ENCODE results near the gene PARVB.
"Not testable (repeated sequence)": the region's sequence is repeated elsewhere in the genome, so short reads cannot be mapped to it uniquely, and the experiment has no call there.

Gene PARVB

DNA sequence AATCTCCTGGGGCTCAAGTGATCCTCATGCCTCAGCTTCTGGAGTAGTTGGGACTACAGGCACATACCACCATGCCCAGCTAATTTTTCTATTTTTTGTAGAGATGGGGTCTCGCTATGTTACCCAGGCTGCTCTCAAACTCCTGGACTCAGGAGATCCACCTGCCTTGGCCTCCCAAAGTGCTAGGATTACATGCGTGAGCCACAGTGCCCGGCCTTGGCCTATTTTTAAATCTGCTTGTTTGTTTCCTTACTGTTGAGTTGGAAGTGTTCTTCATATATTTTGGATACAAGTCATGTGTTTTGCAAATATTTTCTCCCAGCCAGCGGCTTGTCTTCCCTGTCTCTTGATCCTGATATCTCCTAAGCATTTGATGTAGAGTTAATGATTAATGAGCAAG is 5.0 kb downstream of the PARVB start:
- DNase-seq, result no peak

DNA sequence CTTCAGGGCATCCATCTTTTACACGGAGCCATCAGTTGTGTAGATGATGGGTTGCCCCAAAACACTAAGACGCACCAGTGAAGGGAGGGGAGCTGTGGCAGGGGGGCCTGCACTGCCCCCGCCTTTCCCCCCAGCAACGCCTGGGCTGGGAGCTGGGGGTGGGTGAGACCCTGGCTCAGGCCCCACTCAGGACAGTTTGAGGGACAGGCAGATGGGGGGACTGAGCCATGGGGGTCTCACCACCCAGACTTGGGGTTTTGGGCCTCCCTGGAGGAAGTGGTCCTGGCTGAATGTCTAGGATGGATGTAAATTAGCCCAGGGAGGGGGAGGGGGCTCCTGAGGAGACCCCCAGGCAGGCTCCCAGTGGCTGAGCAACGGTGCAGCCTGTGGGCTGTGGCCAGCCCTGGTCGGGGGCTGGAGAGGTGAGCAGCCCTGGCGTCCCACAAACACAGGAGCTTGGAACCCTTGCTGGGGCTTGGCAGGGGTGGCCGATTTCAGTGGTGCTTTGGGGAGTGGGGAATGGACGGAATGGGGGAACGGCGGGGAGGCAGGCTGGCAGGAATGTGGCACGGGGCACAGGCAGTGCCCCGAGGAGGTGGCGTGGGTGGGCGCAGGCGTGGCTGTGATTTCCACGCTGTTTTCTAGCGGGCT is 6.1 kb downstream of the PARVB start:
- no peak for DNase-seq

DNA sequence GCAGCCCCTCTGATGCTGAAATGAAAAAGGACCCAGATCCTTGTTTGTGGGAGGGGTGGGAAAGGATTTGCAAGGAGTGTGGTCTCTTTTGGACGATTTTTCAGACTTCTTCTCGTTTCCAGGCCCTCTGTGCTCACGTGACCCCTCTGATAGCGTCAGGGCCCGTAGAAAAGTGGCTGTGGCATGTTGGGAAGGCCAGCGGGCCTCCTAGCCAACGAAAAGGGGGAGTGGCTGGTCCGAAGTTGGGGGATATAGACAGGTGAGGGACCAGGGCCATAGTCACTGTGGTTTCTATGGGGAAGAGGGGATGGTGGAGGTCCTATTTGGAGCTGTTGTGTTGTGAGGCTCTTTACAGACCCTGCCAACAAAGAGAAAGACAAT is 6.6 kb downstream of the PARVB start:
- DNase-seq, result no peak

DNA sequence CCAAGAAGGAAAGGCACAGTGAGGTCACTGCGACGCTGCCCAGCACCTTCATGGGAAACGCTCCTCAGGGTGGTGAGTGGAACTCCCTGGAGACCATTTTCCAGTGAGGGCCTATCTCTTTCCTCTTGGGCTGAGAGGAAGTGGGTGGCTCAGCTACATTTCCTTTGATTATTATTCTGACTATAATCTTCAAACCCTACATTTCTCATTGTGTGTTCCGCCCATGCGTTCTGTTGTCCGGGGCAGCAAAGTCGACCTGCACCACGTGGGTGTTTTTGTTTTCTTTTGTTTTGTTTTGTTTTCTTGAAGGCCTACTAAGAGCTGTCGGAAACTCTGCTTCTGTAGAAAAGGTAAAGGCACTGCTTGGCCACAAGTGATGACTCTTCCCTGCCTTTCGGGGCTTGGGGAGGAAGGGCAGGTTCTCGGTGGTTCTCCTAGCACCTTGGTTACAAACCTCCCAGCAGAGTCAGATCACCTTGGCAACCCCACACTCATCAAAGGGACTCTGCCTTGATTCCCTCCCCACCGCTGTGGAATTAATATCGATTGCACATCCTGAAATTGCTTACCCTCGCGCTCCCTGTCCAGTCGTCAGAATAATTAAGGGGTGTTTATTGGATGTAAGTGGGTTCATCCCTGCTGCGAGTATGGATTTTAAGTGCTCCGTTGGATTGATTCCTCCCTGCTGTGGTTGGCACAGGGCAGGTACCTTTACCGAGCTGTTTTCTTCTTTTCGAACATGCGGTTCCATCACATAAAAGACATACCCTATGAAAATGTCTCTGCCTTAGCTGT is 7.3 kb downstream of the PARVB start:
- DNase-seq, result no peak

GRCh38 chr22:44032126-44032730 is 8.1 kb downstream of the PARVB start:
- DNase-seq, result no peak

DNA sequence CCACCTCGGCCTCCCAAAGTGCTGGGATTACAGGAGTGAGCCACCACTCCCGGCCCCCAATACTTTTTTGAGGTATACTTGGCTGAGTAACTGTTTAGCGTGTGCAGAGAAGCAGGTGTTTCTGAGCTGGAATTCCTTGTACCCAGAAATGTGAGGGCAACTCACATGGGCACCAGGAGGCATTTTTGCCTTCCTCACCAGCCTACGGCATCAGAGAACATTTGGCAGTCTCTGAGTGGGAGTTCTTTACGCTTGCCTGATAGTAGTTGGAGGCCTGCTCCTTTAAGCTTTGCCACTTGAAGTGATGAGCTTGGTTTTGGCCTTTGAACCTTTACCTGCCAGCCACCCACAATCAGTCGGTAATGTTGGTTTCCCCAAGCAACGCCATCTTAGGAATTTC is 9.2 kb downstream of the PARVB start:
- DNase-seq, result no peak

GRCh38 chr22:44033694-44034093 is 9.6 kb downstream of the PARVB start:
- DNase-seq, result no peak

GRCh38 chr22:44037519-44038375 is 13.6 kb downstream of the PARVB start:
- DNase-seq, result no peak

DNA sequence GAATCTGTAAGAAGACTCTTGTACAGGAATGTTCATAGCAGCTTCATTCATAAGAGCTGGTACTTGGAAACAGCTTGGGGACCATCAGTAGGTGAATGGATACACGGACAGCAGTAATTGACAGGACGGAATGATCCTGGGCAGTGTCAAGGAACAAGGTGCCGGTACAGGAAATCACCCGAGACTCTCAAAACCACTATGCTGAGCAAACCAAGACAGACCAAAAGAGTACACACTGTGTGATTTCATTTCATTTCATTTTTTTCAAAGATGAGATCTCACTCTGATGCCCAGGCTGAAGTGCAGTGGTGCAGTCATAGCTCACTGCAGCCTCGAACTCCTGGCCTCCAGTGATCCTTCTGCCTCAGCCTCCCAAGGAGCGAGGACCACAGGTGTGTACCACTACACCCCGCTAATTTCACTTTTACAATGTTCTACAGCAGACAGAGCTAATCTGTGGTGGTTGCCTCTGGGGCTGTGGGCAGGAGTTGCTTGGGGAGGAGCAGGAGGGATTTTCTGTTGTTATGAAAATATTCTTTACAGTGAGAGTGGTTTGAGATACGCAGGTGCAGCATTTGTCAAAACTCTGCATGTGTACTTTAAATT is 15.6 kb downstream of the PARVB start:
- no peak for DNase-seq

DNA sequence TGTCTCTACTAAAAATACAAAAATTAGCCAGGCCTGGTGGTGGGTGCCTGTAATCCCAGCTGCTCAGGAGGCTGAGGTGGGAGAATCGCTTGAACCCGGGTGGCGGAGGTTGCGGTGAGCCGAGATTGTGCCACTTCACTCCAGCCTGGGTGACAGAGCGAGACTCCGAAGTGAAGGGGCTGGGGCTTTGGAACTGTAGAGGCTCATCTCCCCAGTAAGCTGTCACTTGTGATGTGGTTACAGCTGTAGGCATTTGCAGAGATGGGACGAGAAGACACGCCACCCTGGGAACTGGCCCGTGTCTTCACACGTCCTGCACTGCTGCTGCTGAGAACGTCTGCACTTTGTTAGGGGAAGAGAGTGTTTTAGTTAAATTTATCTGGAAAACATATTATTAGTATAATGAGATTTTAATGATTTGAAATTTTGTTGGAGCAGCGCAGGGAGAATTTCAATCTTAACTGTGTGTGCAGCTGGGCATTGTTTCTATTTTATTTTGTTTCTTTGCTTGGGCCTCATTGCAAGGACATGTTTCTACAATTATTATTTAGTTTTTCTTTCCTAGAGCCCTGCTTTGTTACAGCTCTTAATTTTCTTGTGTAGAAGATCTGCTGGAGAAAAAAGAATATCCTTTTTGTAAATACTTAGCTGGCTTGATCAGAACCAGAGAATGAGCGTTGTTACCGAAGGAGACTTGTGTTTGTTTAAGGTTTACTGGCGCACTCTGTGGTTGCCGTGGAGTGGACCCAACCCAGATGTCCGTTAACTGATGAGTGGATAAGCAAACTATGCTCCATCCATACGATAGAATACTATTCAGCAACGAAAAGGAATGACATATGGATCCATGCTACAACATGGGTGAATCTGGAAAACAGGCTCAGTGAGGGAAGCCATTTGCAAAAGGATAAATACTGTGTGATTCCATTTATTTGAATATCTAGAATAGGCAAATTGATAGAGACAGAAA is 18.4 kb downstream of the PARVB start:
- DNase-seq, result no peak

- no peak for DNase-seq
Observed at GRCh38 chr22:44045145-44045544, 21.0 kb downstream of the PARVB start.

GRCh38 chr22:44046485-44047141 is 22.5 kb downstream of the PARVB start:
- DNase-seq, result no peak

- no peak for DNase-seq
Observed at GRCh38 chr22:44047891-44048301, 23.8 kb downstream of the PARVB start.

DNA sequence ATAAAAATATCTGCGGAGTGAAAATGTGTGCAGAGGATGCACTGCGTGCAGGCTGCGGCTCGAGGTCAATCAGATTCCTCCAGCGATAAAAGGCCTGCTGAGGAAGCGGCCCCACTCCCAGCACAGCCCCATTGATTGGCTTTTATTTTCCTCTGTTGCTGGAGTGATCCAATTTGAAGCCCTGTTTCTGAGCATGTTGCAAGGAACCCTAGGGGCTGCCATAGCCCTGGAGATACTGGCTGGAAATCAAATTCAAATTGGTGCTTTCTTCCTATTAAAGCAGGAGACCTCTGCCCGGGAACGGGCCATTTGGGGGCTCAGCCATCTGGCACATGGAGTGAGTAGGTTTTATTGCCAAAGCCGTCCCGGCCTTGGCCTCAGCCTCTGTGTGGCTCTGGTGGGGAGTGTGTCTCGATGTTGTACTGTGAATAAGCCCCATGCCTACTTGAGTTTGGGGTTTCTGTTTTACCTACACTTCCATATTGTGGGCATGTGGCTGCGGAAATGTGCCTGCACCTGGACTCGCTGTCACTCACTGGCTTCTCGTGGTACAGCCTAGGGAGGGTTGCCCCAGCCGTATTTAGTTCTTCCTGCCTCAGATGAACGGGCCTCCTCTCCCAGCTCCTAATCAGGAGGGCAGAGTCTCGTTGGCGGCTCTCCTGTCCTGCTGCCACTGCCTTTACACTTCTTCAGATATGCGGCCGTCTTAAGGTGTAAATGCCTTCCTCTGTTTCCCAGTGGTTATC is 25.6 kb downstream of the PARVB start:
- DNase-seq, result no peak

DNA sequence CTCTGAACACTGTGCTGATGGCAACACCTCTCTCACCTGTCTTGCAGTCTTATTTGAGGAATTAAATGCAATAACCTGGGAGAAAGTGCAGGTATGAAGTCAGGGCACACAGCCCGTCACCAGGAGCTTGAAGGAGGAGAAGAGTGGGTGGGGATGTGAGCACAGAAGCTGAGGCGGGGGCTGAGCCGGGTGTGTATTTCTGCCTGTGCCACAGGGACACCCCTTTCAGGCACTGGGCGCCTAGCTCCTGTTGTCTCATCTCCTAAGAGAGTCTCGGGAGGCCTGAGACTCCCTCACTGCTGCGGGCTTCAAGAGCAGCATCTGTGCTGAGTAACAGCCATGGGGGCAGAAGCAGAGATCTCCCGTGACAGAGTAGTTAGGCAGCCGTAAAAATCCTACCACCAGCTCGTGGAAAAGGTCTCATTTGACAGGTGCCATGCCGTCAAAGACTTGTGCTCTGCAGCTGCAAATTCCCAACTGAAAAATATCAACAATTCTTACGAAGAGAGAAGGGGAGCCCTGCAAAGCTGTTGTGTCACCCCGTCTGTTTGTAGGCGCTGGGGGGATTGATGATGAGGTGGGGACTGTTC is 26.8 kb downstream of the PARVB start:
- no peak for DNase-seq

DNA sequence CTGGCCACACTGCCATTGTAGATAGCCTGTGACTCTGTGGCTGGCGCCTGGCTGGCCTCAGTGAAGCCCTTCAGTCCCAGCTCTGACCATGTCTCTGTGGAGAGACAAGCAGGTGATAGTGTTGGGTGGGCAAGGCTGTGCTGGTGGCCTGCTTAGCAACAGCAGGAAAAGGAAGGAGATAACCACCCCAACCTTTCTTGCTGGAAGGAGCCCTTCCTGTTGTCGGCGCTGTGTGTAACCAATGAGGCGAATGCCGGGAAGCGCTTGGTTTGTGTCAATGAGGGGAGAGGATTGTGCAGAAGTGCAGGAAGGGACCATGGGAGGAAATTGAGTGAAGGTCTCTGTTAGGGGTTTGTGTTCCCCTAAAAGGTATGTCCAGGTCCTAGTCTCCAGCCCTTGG is 27.3 kb downstream of the PARVB start:
- no peak for DNase-seq

- no peak for DNase-seq
Observed at GRCh38 chr22:44051961-44052360, 27.9 kb downstream of the PARVB start.

GRCh38 chr22:44055805-44056204 is 31.7 kb downstream of the PARVB start:
- no peak for DNase-seq

DNA sequence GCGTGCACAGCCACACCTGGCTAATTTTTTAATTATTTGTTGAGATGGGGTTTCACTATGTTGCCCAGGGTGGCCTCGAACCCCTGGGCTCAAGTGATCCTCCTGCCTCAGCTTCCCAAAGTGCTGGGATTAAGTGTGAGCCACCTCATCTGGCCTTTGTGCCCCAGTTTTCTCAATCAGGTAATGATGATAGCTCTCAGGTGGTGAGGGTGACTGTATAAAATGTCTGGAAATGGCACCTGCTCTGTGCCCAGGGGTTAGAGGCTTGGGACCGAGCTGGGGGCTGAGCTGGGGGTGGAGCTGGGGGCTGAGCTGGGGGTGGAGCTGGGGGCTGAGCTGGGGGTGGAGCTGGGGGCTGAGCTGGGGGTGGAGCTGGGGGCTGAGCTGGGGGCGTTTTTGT is 32.5 kb downstream of the PARVB start:
- not testable (repeated sequence) for DNase-seq

All from cerebellar nuclear complex (tissue), 1 donor.